Raji (cell line): ENCODE results near the gene RHBDF2.

ENCODE experiments used
- POLR2A ChIP-seq: IDR thresholded peaks from 2 replicates; pipeline ENCODE4 v1.6.1; 2011; ENCODE audit warnings: low read depth, low read length, control low read depth; ENCODE audit not compliant: insufficient read depth

Gene RHBDF2

DNA sequence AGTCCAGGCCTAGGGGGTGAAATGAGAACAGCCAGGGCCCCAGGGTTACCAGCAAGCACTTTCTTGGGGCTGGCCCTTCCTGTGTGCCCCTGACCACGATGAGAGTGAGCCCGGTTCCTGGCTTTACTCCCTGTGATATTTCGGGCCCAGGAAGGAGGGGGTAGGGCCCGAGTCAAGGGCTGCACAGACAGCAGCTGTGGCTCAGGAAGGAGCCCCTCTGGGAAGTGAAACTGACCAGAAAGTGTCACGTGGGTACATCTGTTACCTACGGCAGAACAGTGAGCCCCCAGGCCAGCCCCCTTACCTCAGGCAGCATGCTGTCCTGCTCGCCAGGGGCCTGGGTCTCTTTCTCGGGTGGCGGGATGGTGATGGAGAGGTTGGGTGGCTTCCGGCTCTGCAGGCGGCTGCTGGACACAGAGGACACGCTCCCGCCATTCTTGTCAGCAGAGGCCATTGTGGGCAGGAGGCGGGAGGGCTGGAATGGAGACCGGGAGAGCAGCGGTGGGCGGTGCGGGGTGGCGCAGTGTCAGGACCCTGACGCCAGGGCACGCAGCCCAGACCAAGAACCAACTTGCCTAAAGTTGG is 20.1 kb downstream of the RHBDF2 start:
- TF ChIP-seq POLR2A = peak; percentile 60

- no peak for TF ChIP-seq POLR2A
Observed at GRCh38 chr17:76480632-76481031, 20.6 kb downstream of the RHBDF2 start.

GRCh38 chr17:76479515-76480060 is 21.6 kb downstream of the RHBDF2 start:
- TF ChIP-seq POLR2A = no peak

GRCh38 chr17:76478730-76479514 is 22.3 kb downstream of the RHBDF2 start:
- TF ChIP-seq POLR2A = no peak

- TF ChIP-seq POLR2A = no peak
Observed at GRCh38 chr17:76478097-76478496, 23.1 kb downstream of the RHBDF2 start.

- no peak for TF ChIP-seq POLR2A
Observed at GRCh38 chr17:76477576-76477975, 23.6 kb downstream of the RHBDF2 start.

DNA sequence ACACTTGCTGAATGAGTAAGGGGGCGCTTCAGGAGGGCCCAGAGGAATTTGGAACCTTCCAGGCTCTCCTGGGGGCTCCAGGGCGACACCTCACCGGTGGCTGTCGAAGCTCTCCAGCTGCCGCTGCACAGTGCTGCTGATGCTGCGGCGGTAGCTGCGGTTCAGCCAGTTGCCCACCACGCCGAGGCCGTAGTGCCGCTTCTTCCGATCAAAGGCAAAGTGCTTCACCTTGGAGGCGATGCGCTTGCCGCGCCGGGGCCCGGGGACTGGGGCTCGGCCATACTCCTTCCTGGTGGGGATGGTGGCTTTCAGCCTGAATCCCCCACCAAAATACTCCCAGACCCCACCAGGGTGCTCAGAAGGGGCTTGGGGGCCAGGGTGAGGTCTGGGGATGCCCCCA is 24.5 kb downstream of the RHBDF2 start:
- TF ChIP-seq POLR2A = no peak

- no peak for TF ChIP-seq POLR2A
Observed at GRCh38 chr17:76475302-76475701, 25.9 kb downstream of the RHBDF2 start.

- no peak for TF ChIP-seq POLR2A
Observed at GRCh38 chr17:76474894-76475293, 26.3 kb downstream of the RHBDF2 start.

DNA sequence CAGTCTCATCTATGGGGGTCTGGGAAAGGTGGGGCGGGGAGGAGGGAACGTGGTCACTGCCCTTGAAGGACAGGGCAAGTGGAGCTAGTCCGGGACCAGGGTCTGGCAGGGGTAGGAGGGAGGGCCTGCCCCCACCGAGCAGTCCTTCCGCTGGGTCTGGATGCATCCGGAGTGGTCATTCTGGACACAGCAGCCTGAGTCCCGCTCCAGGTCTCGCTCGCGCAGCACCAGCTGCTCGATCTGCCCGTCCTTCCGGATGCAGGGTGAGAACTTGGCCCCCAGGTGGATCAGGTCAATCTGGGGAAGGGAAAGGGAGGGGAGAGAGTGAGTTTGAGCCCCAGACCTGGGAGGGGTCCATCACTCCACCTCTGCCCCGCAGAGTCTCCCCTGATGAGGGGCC is 27.0 kb downstream of the RHBDF2 start:
- no peak for TF ChIP-seq POLR2A

DNA sequence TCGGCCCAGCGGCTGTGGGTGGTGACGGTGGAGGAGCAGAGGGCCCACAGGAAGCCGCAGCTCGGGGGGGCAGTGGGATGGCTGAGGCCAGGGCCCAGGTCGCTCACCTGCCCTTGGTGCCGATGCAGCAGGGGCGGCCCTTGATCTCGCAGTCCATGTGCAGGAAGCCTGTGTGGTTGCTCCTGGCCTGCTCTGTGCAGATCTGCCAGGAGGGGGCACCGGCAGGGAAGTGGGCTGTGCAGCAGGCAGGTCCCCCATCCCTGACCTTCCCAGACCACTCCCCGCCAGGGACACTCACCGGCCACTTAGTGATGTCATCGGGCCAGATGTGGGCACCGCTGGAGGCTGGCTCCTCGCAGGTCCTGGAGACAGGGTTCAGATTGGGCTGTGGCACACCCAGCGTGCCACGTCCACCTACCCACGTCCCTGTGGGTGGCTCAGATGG is 27.7 kb downstream of the RHBDF2 start:
- no peak for TF ChIP-seq POLR2A

- no peak for TF ChIP-seq POLR2A
Observed at GRCh38 chr17:76472726-76473125, 28.5 kb downstream of the RHBDF2 start.

DNA sequence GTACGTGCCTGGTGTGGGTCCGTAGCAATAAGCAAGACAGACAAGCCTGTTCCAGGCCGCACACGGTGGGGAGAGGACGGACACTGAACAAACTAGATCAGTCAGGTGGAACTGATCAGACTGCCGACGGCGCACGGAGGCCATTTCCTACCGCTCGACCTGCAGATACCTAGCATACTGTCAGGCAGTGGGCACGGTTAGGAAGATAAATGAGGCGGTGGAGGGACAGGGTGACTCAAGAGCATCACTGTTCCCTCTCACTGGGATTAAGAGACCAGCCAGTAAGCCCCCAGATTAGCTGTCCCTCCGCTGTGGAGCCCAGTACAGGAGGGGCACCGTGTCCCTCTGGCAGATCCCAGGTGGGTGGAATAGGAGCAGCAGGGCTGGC is 29.0 kb downstream of the RHBDF2 start:
- no peak for TF ChIP-seq POLR2A

- no peak for TF ChIP-seq POLR2A
Observed at GRCh38 chr17:76471498-76472257, 29.5 kb downstream of the RHBDF2 start.

DNA sequence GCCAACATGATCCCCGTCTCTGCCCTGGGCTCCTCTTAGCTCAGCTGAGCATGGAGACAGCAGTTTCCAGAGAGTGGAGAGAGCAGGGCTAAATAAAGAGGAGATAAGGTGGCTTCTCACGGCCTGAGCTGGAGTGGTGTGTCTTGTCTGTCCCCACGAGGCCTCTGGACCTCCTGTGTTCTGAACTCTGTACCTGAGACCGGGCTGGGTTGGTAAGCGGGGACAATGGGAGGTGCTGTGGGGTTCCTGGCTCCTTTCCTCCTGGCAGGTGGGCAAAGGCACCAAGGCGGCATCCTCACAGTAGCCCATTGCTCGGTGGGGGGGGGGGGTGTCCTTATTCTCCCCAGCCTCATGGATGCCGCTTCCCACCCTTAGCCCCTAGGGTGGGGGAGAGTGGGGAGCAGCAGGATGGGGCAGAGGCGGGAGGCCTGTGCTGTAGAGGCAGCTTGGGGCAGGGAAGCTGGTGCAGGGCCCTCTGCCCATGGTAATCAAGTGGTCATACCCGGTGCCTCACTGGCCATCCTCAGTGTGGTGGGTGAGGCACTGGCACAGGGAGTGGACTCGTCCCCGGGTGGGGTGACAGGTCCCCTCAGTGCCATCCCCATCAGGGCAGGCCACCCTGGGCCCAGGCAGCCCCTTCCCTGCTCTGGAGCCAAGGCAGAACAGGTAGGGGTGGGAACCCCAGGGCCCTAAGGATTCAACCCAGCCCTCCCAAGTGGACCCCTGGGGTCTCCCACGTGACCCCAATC is 31.1 kb downstream of the RHBDF2 start:
- no peak for TF ChIP-seq POLR2A
